Osteocyte (in vitro differentiated cells): ENCODE data around the gene CNGA4. TPM values are rescaled to one million over a fixed set of nuclear protein-coding genes. Genes with fewer than 3 reads are reported as not detected.

Source experiments
- DNase-seq: peaks from one replicate; pipeline ENCODE4 v3.0.0; 2021; ENCODE audit warnings: mixed read lengths; ENCODE audit not compliant: unreplicated experiment; ENCODE audit errors: extremely low spot score
- H3K27ac Mint-ChIP-seq: one replicate; pipeline ENCODE4 v1.8.0; 2021; ENCODE audit warnings: mild to moderate bottlenecking, mixed read lengths; ENCODE audit not compliant: unreplicated experiment
- H3K27me3 Mint-ChIP-seq: one replicate; pipeline ENCODE4 v1.8.0; 2021; ENCODE audit warnings: mixed read lengths; ENCODE audit not compliant: unreplicated experiment
- H3K36me3 Mint-ChIP-seq: one replicate; pipeline ENCODE4 v1.8.0; 2021; ENCODE audit warnings: mixed read lengths; ENCODE audit not compliant: unreplicated experiment
- H3K4me1 Mint-ChIP-seq: one replicate; pipeline ENCODE4 v1.8.0; 2021; ENCODE audit warnings: mixed read lengths; ENCODE audit not compliant: unreplicated experiment
- H3K4me3 Mint-ChIP-seq: one replicate; pipeline ENCODE4 v1.8.0; 2021; ENCODE audit warnings: mild to moderate bottlenecking, moderate library complexity, mixed read lengths; ENCODE audit not compliant: unreplicated experiment
- H3K9me3 Mint-ChIP-seq: one replicate; pipeline ENCODE4 v1.8.0; 2021; ENCODE audit warnings: mixed read lengths; ENCODE audit not compliant: unreplicated experiment
- CTCF ChIP-seq: fragments of 200-600 bp; sonication (generic); IDR thresholded peaks from 2 replicates; pipeline ENCODE4 v1.5.0; 2021; ENCODE audit warnings: antibody characterized with exemption, mild to moderate bottlenecking, moderate library complexity
- total RNA-seq: library from RNA; stranded (reverse); gene quantifications from 2 replicates; pipeline ENCODE4 v1.2.1, GENCODE V29; 2021

CNGA4 gene
- total RNA-seq, 1 donor from 2014 or later: not detected

DNA sequence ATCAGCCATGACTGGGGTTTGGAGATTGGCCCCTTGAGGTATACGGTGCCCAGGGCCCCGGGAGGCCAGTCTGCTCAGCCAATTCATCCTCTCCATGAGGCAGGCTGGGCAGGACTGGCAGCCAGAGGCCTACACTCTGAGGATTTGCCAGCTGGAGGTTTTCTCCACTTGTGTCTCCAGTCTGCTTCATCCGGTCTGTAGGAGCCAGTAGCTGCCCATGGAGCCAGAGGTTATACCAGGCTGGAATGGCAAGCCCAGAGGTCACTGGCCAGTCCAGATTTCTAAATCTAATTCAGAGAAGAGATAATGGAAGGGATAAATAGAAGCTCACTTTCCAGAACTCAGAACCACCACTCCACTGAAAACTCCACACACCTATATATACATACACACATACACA lies 14.5 kb upstream of the CNGA4 start:
- Mint-ChIP-seq H3K4me3 (no peak overlapping the region), H3K27me3 (no peaks in the 10 kb centered on the region), H3K9me3 (no peaks in the 10 kb centered on the region), H3K4me1 (peaks cover 5% of the 10 kb centered on the region), H3K36me3 (peaks cover 17% of the 10 kb centered on the region), H3K27ac (no peak overlapping the region)
- TF ChIP-seq CTCF: no peak
- DNase-seq: no peak

GRCh38 chr11:6225024-6225423 lies 13.9 kb upstream of the CNGA4 start:
- Mint-ChIP-seq H3K27ac (no peak overlapping the region), H3K4me3 (no peak overlapping the region), H3K27me3 (no peaks in the 10 kb centered on the region), H3K4me1 (no peaks in the 10 kb centered on the region), H3K9me3 (no peaks in the 10 kb centered on the region), H3K36me3 (peaks cover 17% of the 10 kb centered on the region)
- TF ChIP-seq CTCF: no peak
- no peak for DNase-seq

DNA sequence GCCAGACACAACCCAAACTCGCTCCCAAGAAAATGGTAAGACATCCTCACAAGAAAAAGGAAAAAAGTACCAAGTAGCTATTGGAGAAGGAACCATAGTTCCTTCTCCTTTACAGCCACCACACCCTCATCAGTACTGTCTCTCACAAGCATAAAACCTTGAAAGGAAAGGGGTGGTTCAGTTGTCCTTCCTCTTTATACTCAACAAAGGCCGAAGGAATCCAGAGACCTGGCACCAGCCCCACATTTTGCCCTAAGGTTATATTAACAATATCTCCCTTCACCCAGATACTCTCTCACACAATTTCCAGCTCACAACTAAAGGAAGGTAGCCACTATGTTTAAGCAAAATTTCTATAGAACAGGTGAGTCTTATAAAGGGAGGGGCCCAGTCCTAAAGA lies 13.0 kb upstream of the CNGA4 start:
- Mint-ChIP-seq H3K4me1 (no peaks in the 10 kb centered on the region), H3K36me3 (peaks cover 15% of the 10 kb centered on the region), H3K27me3 (no peaks in the 10 kb centered on the region), H3K27ac (no peak overlapping the region), H3K9me3 (no peaks in the 10 kb centered on the region), H3K4me3 (no peak overlapping the region)
- no peak for DNase-seq
- TF ChIP-seq CTCF: no peak

DNA sequence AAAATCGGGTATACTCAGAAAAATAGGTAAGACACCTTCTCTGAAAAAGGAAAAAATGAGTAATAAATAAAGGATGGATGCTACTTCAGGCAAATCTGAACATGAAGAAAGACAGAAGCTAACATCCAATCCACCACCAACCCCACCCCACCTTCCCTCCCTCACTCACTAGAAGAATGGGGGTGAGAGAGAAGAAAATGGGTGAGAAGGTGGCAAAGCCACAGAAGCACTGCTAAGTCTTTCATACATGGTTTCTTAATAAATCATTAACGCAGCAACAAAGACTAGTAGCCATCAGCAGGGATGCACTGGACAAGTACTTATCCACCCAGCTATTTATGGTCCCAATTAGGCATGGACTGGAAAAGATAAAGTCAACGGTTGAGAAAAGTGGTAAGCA lies 10.4 kb upstream of the CNGA4 start:
- peaks cover 5% of the 10 kb centered on the region for H3K36me3 Mint-ChIP-seq
- H3K4me1 Mint-ChIP-seq: peaks cover 7% of the 10 kb centered on the region
- no peak for DNase-seq
- H3K4me3 Mint-ChIP-seq: no peak overlapping the region
- TF ChIP-seq CTCF: no peak
- no peak overlapping the region for H3K27ac Mint-ChIP-seq
- H3K27me3 Mint-ChIP-seq: no peaks in the 10 kb centered on the region
- no peaks in the 10 kb centered on the region for H3K9me3 Mint-ChIP-seq

DNA sequence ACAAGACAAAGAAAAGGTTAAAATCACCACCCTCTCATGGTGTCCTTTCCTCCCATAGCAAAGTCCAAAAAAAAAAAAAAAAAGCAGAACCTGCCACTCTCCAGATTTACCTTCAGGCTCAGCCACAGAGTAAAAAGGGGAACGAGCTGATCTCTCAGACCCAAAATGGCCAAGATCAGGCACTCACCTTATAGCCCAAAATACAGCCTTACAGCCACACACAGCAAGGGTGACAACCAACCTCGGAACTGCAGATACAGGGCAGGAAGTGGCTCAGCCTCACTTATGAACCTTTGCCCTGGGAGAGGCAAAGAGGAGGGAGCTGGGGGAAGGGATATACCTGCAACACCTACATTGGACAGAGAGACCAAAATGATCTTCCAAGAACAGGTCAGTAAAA lies 9.0 kb upstream of the CNGA4 start:
- TF ChIP-seq CTCF: no peak
- peaks cover 2% of the 10 kb centered on the region for H3K36me3 Mint-ChIP-seq
- H3K4me3 Mint-ChIP-seq: no peak overlapping the region
- H3K9me3 Mint-ChIP-seq: no peaks in the 10 kb centered on the region
- H3K27me3 Mint-ChIP-seq: no peaks in the 10 kb centered on the region
- H3K4me1 Mint-ChIP-seq: peaks cover 15% of the 10 kb centered on the region
- H3K27ac Mint-ChIP-seq: no peak overlapping the region
- DNase-seq: no peak
